ENCODE data around the gene FHL2. TPM values are rescaled to one million over a fixed set of nuclear protein-coding genes. Genes with fewer than 3 reads are reported as not detected.

Gene FHL2
- total RNA-seq, 1 experiment from 2014 or later: 45.4 TPM

GRCh38 chr2:105391763-105392662 lies 6.8 kb downstream of the FHL2 start:
- ChIA-PET CTCF (interaction anchor here (1.6 kb wide), 1 partner anchor 12 kb away, joined by 4 read pairs; no protein-coding TSS in a partner anchor), POLR2A (interaction anchor here (0.6 kb wide), 1 partner anchor 169 kb away, joined by 5 read pairs; no protein-coding TSS in a partner anchor)
- Mint-ChIP-seq H3K27ac (ENCODE audit: unreplicated experiment) (peak overlapping the region; percentile 73), H3K36me3 (ENCODE audit: insufficient read depth, unreplicated experiment) (peaks cover 72% of the 10 kb centered on the region), H3K9me3 (ENCODE audit: unreplicated experiment) (no peaks in the 10 kb centered on the region), H3K27me3 (ENCODE audit: insufficient read depth, unreplicated experiment) (no peaks in the 10 kb centered on the region), H3K4me1 (ENCODE audit: low read depth, unreplicated experiment) (peaks cover 55% of the 10 kb centered on the region), H3K4me3 (ENCODE audit: unreplicated experiment) (no peak overlapping the region)
- Histone ChIP-seq H3K4me1 (peaks cover 58% of the 10 kb centered on the region), H3K9me3 (no peaks in the 10 kb centered on the region), H3K27me3 (replicated peaks; ENCODE audit: control insufficient read depth, insufficient read depth, low read length) (no peaks in the 10 kb centered on the region), H3K36me3 (ENCODE audit: control insufficient read depth, insufficient read depth, low read length) (no peaks in the 10 kb centered on the region), H3K4me3 (ENCODE audit: low read depth, low read length) (no peak overlapping the region)
- no peak for DNase-seq
- no TSS peak for BruUV-seq (replicated peaks)
- intact Hi-C loops (cut with micrococcal nuclease; ENCODE audit: unreplicated experiment): no loop called here
- no peak for TF ChIP-seq CTCF (IDR thresholded peaks at IDR 0.05; ENCODE audit: insufficient read depth in 1 of 2, low read depth in 1 of 2, low read length in 1 of 2, severe bottlenecking in 1 of 2, unreplicated experiment in 1 of 2)

- no peaks in the 10 kb centered on the region for H3K9me3 Mint-ChIP-seq (ENCODE audit: unreplicated experiment)
- Histone ChIP-seq H3K36me3 (ENCODE audit: control insufficient read depth, insufficient read depth, low read length) (no peaks in the 10 kb centered on the region), H3K9me3 (no peaks in the 10 kb centered on the region), H3K4me1 (peaks cover 51% of the 10 kb centered on the region), H3K27me3 (replicated peaks; ENCODE audit: control insufficient read depth, insufficient read depth, low read length) (no peaks in the 10 kb centered on the region), H3K4me3 (ENCODE audit: low read depth, low read length) (no peak overlapping the region)
- peak; percentile 77 to 87 for DNase-seq
- peak overlapping the region; percentile 73 for H3K27ac Mint-ChIP-seq (ENCODE audit: unreplicated experiment)
- peaks cover 50% of the 10 kb centered on the region for H3K4me1 Mint-ChIP-seq (ENCODE audit: low read depth, unreplicated experiment)
- H3K4me3 Mint-ChIP-seq (ENCODE audit: unreplicated experiment): peak overlapping the region; percentile 36
- H3K36me3 Mint-ChIP-seq (ENCODE audit: insufficient read depth, unreplicated experiment): peaks cover 71% of the 10 kb centered on the region
- intact Hi-C loops (cut with micrococcal nuclease; ENCODE audit: unreplicated experiment): no loop called here
- no peak for TF ChIP-seq CTCF (IDR thresholded peaks at IDR 0.05; ENCODE audit: insufficient read depth in 1 of 2, low read depth in 1 of 2, low read length in 1 of 2, severe bottlenecking in 1 of 2, unreplicated experiment in 1 of 2)
- no peaks in the 10 kb centered on the region for H3K27me3 Mint-ChIP-seq (ENCODE audit: insufficient read depth, unreplicated experiment)
- POLR2A ChIA-PET: no interaction called here
- CTCF ChIA-PET: interaction anchor here (0.8 to 1.6 kb wide), 2 partner anchors 13 to 14 kb away, joined by 3 to 4 read pairs; no protein-coding TSS in a partner anchor
- BruUV-seq (replicated peaks): no TSS peak
Observed at GRCh38 chr2:105391058-105391627, 7.7 kb downstream of the FHL2 start.

- H3K9me3 ChIP-seq: no peaks in the 10 kb centered on the region
- TF ChIP-seq CTCF (IDR thresholded peaks at IDR 0.05; ENCODE audit: insufficient read depth in 1 of 2, low read depth in 1 of 2, low read length in 1 of 2, severe bottlenecking in 1 of 2, unreplicated experiment in 1 of 2): no peak
- DNase-seq: no peak
- peaks cover 73% of the 10 kb centered on the region for H3K36me3 Mint-ChIP-seq (ENCODE audit: insufficient read depth, unreplicated experiment)
- H3K27ac Mint-ChIP-seq (ENCODE audit: unreplicated experiment): peak overlapping the region; percentile 73
- no peaks in the 10 kb centered on the region for H3K36me3 ChIP-seq (ENCODE audit: control insufficient read depth, insufficient read depth, low read length)
- H3K4me3 ChIP-seq (ENCODE audit: low read depth, low read length): no peak overlapping the region
- intact Hi-C loops (cut with micrococcal nuclease; ENCODE audit: unreplicated experiment): no loop called here
- peaks cover 44% of the 10 kb centered on the region for H3K4me1 ChIP-seq
- H3K4me1 Mint-ChIP-seq (ENCODE audit: low read depth, unreplicated experiment): peaks cover 43% of the 10 kb centered on the region
- ChIA-PET POLR2A (interaction anchor here (1.2 kb wide), 1 partner anchor 8 kb away, joined by 6 read pairs; the partner anchor contains the start of gene FHL2), CTCF (interaction anchor here (0.8 to 1.6 kb wide), 2 partner anchors 13 kb away, joined by 3 to 4 read pairs; no protein-coding TSS in a partner anchor)
- H3K4me3 Mint-ChIP-seq (ENCODE audit: unreplicated experiment): peak overlapping the region; percentile 36
- BruUV-seq (replicated peaks): no TSS peak
- no peaks in the 10 kb centered on the region for H3K9me3 Mint-ChIP-seq (ENCODE audit: unreplicated experiment)
- no peaks in the 10 kb centered on the region for H3K27me3 ChIP-seq (replicated peaks; ENCODE audit: control insufficient read depth, insufficient read depth, low read length)
- H3K27me3 Mint-ChIP-seq (ENCODE audit: insufficient read depth, unreplicated experiment): no peaks in the 10 kb centered on the region
Observed at GRCh38 chr2:105390454-105390853, 8.4 kb downstream of the FHL2 start.

Data from Caco-2 (cell line).